Natural killer cell (primary cell): ENCODE measurements around the gene CSNK1D. TPM values are rescaled to one million over a fixed set of nuclear protein-coding genes. Genes with fewer than 3 reads are reported as not detected.

Experiments
- ATAC-seq, 3 donors: fragments of 150-1000 bp in 2 of 3; fragments of 200-7000 bp in 1 of 3; cut with Tn5 transposase; 1 replicate in 1 of 3; 2 replicates in 2 of 3; pipeline ENCODE4 v1.10.0; 2021; ENCODE audit warnings: mild to moderate bottlenecking in 2 of 3, moderate library complexity in 2 of 3
- DNase-seq, 2 donors: peaks; one replicate each; pipeline versions ENCODE4 v3.0.0 to v3.0.0-alpha.2; 2013 to 2021; ENCODE audit warnings: mixed read lengths in 1 of 2
- H3K27ac ChIP-seq: one replicate; pipeline ENCODE4 v1.5.1; 2013; ENCODE audit warnings: mild to moderate bottlenecking, low read length
- H3K27me3 ChIP-seq: one replicate; pipeline ENCODE4 v1.6.1; 2013; ENCODE audit warnings: low read length; ENCODE audit not compliant: control insufficient read depth, insufficient read depth
- H3K36me3 ChIP-seq: one replicate; pipeline ENCODE4 v1.6.1; 2013; ENCODE audit warnings: low read length; ENCODE audit not compliant: control insufficient read depth, insufficient read depth
- H3K4me1 ChIP-seq: one replicate; pipeline ENCODE4 v1.6.1; 2013; ENCODE audit warnings: low read length; ENCODE audit not compliant: control insufficient read depth, insufficient read depth
- H3K4me3 ChIP-seq: one replicate; pipeline ENCODE4 v1.5.1; 2013; ENCODE audit warnings: low read length
- H3K9me3 ChIP-seq: one replicate; pipeline ENCODE4 v1.6.1; 2013; ENCODE audit warnings: low read length; ENCODE audit not compliant: control insufficient read depth, insufficient read depth
- H3K27ac Mint-ChIP-seq, 2 donors: one replicate each; pipeline ENCODE4 v1.8.0; 2022; ENCODE audit warnings: mild to moderate bottlenecking in 2 of 2, mixed read lengths in 2 of 2, moderate library complexity in 1 of 2
- H3K27me3 Mint-ChIP-seq, 2 donors: one replicate each; pipeline ENCODE4 v1.8.0; 2022; ENCODE audit warnings: low read depth in 2 of 2, mixed read lengths in 2 of 2
- H3K36me3 Mint-ChIP-seq: one replicate; pipeline ENCODE4 v1.8.0; 2022; ENCODE audit warnings: mixed read lengths
- H3K4me1 Mint-ChIP-seq, 2 donors: one replicate each; pipeline ENCODE4 v1.8.0; 2022; ENCODE audit warnings: mixed read lengths in 2 of 2
- H3K4me3 Mint-ChIP-seq: one replicate; pipeline ENCODE4 v1.8.0; 2022; ENCODE audit warnings: mild to moderate bottlenecking, moderate library complexity, mixed read lengths
- H3K9me3 Mint-ChIP-seq, 2 donors: one replicate each; pipeline ENCODE4 v1.8.0; 2022; ENCODE audit warnings: mixed read lengths in 2 of 2
- WGBS: methylation state at CpG from one replicate; pipeline ENCODE4 v1.1.7; 2013; ENCODE audit warnings: missing lambda C conversion rate; ENCODE audit not compliant: insufficient coverage; 5-methylcytosine and 5-hydroxymethylcytosine counted together
- intact Hi-C: fragments of 100-400 bp; cut with micrococcal nuclease; formaldehyde crosslinking; loops from one replicate; pipeline ENCODE4 v1.14.2; 2022
- total RNA-seq, 4 donors: library from RNA; stranded (reverse); fragments of 120-200 nt in 1 of 4; gene quantifications; one replicate each; pipeline versions ENCODE4 v1.2.3 to v1.2.4, GENCODE V29; 2013 to 2022
- TF ChIP-seq, protein P1 (sequence below): fragments of 200-600 bp; IDR thresholded peaks from one replicate; pipeline ENCODE4 v1.8.0; 2022; ENCODE audit warnings: antibody characterized with exemption

Gene CSNK1D
- total RNA-seq, 3 donors from 2014 or later (not counting 1 experiment from before 2014, with no cell fraction given): 423 to 475 (median 468) TPM

DNA sequence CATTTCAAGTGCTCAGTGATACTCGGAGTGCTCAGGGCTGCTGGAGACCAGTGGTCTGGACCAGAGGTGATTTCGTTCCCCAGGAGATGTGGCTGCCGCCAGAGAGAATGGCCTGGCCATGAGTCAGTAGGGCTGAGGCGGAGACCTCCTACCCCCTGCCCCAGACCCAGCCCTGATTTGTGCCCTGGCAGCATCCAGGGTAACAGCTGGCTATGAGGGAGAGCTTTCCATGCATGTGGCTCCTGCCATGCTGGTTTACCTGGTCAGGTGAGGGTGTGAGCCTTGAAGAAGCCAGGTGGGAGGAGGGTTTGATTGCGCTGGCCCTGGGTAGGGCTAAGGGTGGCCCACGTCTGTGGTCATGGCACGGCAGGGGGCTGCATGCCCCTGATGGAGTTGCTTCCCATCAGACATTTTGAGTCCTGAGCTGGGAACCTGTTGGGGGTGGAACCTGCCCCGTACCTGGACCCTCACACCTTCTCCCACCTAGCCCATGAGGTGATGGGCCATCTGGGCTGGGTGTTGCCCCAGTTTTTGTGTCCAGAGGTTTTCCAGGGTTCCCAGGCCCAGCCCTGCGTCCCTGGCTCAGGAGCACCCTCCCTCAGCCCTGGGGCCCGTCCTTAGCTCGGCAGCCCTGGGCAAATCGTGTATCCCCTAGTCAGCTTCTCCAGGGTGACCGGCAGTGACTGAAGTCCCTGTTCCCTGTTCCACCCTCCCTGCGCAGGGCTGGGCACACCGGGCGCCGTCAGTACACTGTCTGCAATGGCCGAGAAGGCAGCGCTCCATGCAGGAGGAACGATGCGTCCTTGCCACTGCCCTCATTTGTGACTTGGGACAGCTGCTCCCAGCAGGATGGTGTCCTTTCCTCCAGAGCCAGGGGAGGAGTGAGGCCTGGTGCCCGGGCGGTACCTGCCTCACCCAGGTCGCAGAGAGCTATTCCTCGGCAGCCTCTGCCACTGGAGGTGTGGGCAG is 9.0 kb upstream of the CSNK1D start:
- no peaks in the 10 kb centered on the region for H3K36me3 Mint-ChIP-seq
- Histone ChIP-seq H3K9me3 (no peaks in the 10 kb centered on the region), H3K36me3 (no peaks in the 10 kb centered on the region), H3K4me3 (no peak overlapping the region), H3K4me1 (peaks cover 45% of the 10 kb centered on the region), H3K27me3 (no peaks in the 10 kb centered on the region), H3K27ac (peak overlapping the region; percentile 43)
- no peaks in the 10 kb centered on the region for H3K9me3 Mint-ChIP-seq
- H3K4me1 Mint-ChIP-seq: peaks cover 13 to 19% of the 10 kb centered on the region in 2 donors
- H3K27ac Mint-ChIP-seq: no peak overlapping the region
- peak in 1 of 3 donors; percentile 5 for ATAC-seq
- WGBS: 88% methylated on average over 23 of the region's 25 CpGs
- intact Hi-C loops: no loop called here
- DNase-seq: no peak
- TF ChIP-seq, protein P1, sequence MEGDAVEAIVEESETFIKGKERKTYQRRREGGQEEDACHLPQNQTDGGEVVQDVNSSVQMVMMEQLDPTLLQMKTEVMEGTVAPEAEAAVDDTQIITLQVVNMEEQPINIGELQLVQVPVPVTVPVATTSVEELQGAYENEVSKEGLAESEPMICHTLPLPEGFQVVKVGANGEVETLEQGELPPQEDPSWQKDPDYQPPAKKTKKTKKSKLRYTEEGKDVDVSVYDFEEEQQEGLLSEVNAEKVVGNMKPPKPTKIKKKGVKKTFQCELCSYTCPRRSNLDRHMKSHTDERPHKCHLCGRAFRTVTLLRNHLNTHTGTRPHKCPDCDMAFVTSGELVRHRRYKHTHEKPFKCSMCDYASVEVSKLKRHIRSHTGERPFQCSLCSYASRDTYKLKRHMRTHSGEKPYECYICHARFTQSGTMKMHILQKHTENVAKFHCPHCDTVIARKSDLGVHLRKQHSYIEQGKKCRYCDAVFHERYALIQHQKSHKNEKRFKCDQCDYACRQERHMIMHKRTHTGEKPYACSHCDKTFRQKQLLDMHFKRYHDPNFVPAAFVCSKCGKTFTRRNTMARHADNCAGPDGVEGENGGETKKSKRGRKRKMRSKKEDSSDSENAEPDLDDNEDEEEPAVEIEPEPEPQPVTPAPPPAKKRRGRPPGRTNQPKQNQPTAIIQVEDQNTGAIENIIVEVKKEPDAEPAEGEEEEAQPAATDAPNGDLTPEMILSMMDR: no peak
- no peaks in the 10 kb centered on the region for H3K27me3 Mint-ChIP-seq
- H3K4me3 Mint-ChIP-seq: no peak overlapping the region

GRCh38 chr17:82281502-82282238 is 8.2 kb upstream of the CSNK1D start:
- Mint-ChIP-seq H3K27me3 (no peaks in the 10 kb centered on the region), H3K36me3 (no peaks in the 10 kb centered on the region), H3K4me3 (no peak overlapping the region), H3K4me1 (peaks cover 13 to 19% of the 10 kb centered on the region in 2 donors), H3K9me3 (no peaks in the 10 kb centered on the region), H3K27ac (peak overlapping the region in 1 of 2 donors; percentile 39)
- intact Hi-C loops: no loop called here
- peak in 1 of 2 donors; percentile 37 for DNase-seq
- no peaks in the 10 kb centered on the region for H3K36me3 ChIP-seq
- peaks cover 45% of the 10 kb centered on the region for H3K4me1 ChIP-seq
- TF ChIP-seq, protein P1: no peak
- H3K4me3 ChIP-seq: no peak overlapping the region
- no peaks in the 10 kb centered on the region for H3K9me3 ChIP-seq
- H3K27me3 ChIP-seq: no peaks in the 10 kb centered on the region
- peak overlapping the region; percentile 43 for H3K27ac ChIP-seq
- WGBS: 75% methylated on average over 19 of the region's 22 CpGs
- ATAC-seq: peak; percentile 64 to 82 (median 73)

- Histone ChIP-seq H3K4me3 (no peak overlapping the region), H3K4me1 (peaks cover 45% of the 10 kb centered on the region), H3K36me3 (no peaks in the 10 kb centered on the region), H3K27me3 (no peaks in the 10 kb centered on the region), H3K9me3 (no peaks in the 10 kb centered on the region), H3K27ac (peak overlapping the region; percentile 26)
- intact Hi-C loops: no loop called here
- WGBS: 59% methylated on average over 7 of the region's 7 CpGs
- peak in 1 of 2 donors; percentile 31 for DNase-seq
- TF ChIP-seq, protein P1: no peak
- Mint-ChIP-seq H3K36me3 (no peaks in the 10 kb centered on the region), H3K27me3 (no peaks in the 10 kb centered on the region), H3K4me1 (peaks cover 13 to 19% of the 10 kb centered on the region in 2 donors), H3K9me3 (no peaks in the 10 kb centered on the region), H3K27ac (peak overlapping the region in 1 of 2 donors; percentile 39), H3K4me3 (peak overlapping the region; percentile 40)
- ATAC-seq: peak in 1 of 3 donors; percentile 15
Measured at GRCh38 chr17:82281076-82281475, 7.6 kb upstream of the CSNK1D start.
